Jurkat, Clone E6-1 (cell line): Measurements from ENCODE around the gene TTLL4. TPM values are rescaled to one million over a fixed set of nuclear protein-coding genes. Genes with fewer than 3 reads are reported as not detected.
A peak's percentile ranks its signal among the peaks of the same experiment; 100 is the strongest.
"Not testable (repeated sequence)": the region's sequence is repeated elsewhere in the genome, so short reads cannot be mapped to it uniquely, and the experiment has no call there.

ENCODE experiments used
- DNase-seq: peaks from one replicate; pipeline ENCODE4 v3.0.0-alpha.2; 2011; ENCODE audit warnings: low read depth, low spot score
- H3K4me3 ChIP-seq: 2 replicates; pipeline ENCODE4 v1.5.1; 2011; ENCODE audit warnings: mild to moderate bottlenecking, low read length, control low read depth, moderate library complexity
- polyA plus RNA-seq: library from polyadenylated mRNA; unstranded; fragments of >200 nt; gene quantifications from one replicate; pipeline ENCODE4 v1.2.1, GENCODE V29; 2012; ENCODE audit warnings: missing spikeins; ENCODE audit not compliant: insufficient read length, insufficient read depth

TTLL4 gene
- polyA plus RNA-seq = 27.2 TPM

GRCh38 chr2:218710687-218711549 is at the start of gene TTLL4:
TSS of gene TTLL4 (plus strand) at chr2:218710835. CDS start at chr2:218737677, 26,842 bp downstream.
- DNase-seq = peak; percentile 92
- H3K4me3 ChIP-seq = peak within 1 kb of the TSS; percentile 83

- no peak overlapping the region for H3K4me3 ChIP-seq
- no peak for DNase-seq
Measured at GRCh38 chr2:218662377-218662776, 48.3 kb upstream of the TTLL4 start.

GRCh38 chr2:218662827-218663226 is 47.8 kb upstream of the TTLL4 start:
- no peak overlapping the region for H3K4me3 ChIP-seq
- DNase-seq = no peak

GRCh38 chr2:218663901-218664300 is 46.7 kb upstream of the TTLL4 start:
- no peak for DNase-seq
- H3K4me3 ChIP-seq = no peak overlapping the region

GRCh38 chr2:218664653-218665052 is 46.0 kb upstream of the TTLL4 start:
- DNase-seq = no peak
- H3K4me3 ChIP-seq = no peak overlapping the region

GRCh38 chr2:218671097-218671653 is 39.5 kb upstream of the TTLL4 start:
- peak overlapping the region; percentile 84 for H3K4me3 ChIP-seq
- no peak for DNase-seq

- peak; percentile 72 for DNase-seq
- peak within 1 kb of the TSS; percentile 84 for H3K4me3 ChIP-seq
Measured at GRCh38 chr2:218671654-218672566, 38.7 kb upstream of the TTLL4 start, which contains the start of the genes RNF25 and STK36. TSS of gene RNF25 (minus strand) at chr2:218672002. CDS start at chr2:218671970, 32 bp downstream. TSS of gene STK36 (plus strand) at chr2:218672086. CDS start at chr2:218672830, 744 bp downstream.

GRCh38 chr2:218679119-218679518 is 31.5 kb upstream of the TTLL4 start:
- DNase-seq = no peak
- no peak overlapping the region for H3K4me3 ChIP-seq

- DNase-seq = no peak
- no peak overlapping the region for H3K4me3 ChIP-seq
Measured at GRCh38 chr2:218680061-218680460, 30.6 kb upstream of the TTLL4 start.

- peak; percentile 77 for DNase-seq
- not testable (repeated sequence) for H3K4me3 ChIP-seq
Measured at GRCh38 chr2:218687400-218688060, 23.1 kb upstream of the TTLL4 start.

- DNase-seq = no peak
- H3K4me3 ChIP-seq = no peak overlapping the region
Measured at GRCh38 chr2:218691234-218691633, 19.4 kb upstream of the TTLL4 start.

- no peak overlapping the region for H3K4me3 ChIP-seq
- no peak for DNase-seq
Measured at GRCh38 chr2:218694405-218695145, 16.1 kb upstream of the TTLL4 start.

GRCh38 chr2:218698885-218699284 is 11.8 kb upstream of the TTLL4 start:
- no peak for DNase-seq

GRCh38 chr2:218701806-218702205 is 8.8 kb upstream of the TTLL4 start:
- DNase-seq = no peak
- H3K4me3 ChIP-seq = no peak overlapping the region

More at GRCh38 chr2:218698885-218699284, 11.8 kb upstream of the TTLL4 start:
- H3K4me3 ChIP-seq = no peak overlapping the region

GRCh38 chr2:218703341-218703740 is 7.3 kb upstream of the TTLL4 start:
- no peak for DNase-seq
- no peak overlapping the region for H3K4me3 ChIP-seq

- DNase-seq = no peak
Measured at GRCh38 chr2:218708086-218708485, 2.5 kb upstream of the TTLL4 start.

GRCh38 chr2:218709908-218710307 is 727 bp upstream of the TTLL4 start:
- DNase-seq = no peak

More at GRCh38 chr2:218708086-218708485, 2.5 kb upstream of the TTLL4 start:
- no peak overlapping the region for H3K4me3 ChIP-seq

GRCh38 chr2:218710334-218710686 is 325 bp upstream of the TTLL4 start:
- DNase-seq = no peak
- H3K4me3 ChIP-seq = peak overlapping the region; percentile 83

More at GRCh38 chr2:218709908-218710307, 727 bp upstream of the TTLL4 start:
- no peak overlapping the region for H3K4me3 ChIP-seq
